GM19463 (cell line): ENCODE data around the gene NES.

Source experiments
- ATAC-seq: cut with Tn5 transposase; IDR thresholded peaks from one replicate; pipeline ENCODE4 v1.9.1; 2021; ENCODE audit warnings: mild to moderate bottlenecking, moderate library complexity; ENCODE audit not compliant: unreplicated experiment

Gene NES

DNA sequence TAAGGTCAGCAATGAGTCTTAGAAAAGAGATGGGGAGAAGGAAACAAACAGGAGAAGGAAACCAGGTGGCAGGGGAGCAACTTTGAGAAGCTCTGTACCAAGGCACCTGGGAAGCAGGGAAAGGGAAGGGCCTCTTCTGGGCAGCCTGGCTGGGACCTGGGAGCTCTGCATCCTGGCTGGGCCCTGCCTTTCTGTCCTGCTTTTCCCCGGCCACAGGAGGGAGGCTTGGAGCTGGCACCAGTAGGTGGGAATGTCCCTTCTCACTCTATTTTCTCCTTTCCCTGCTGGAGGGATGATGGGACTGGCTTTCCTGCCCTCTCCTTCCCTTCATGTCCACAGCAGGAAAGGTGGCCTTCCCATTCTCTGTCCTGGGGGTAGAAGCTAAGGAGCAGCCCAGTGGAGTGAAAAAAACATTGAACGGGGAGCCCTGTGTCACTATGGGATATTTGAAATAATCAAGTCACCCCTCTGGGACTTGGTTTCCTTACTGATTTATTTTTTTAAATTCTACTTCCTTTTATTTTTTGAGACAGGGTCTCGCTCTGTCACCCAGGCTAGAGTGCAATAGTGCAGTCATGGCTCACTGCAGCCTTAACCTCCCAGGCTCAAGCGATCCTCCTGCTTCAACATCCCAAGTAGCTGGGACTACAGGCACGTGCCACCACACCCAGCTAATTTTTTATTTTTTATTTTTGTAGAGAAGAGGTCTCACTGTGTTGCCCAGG, 5.1 kb upstream of the NES start:
- ATAC-seq: no peak

DNA sequence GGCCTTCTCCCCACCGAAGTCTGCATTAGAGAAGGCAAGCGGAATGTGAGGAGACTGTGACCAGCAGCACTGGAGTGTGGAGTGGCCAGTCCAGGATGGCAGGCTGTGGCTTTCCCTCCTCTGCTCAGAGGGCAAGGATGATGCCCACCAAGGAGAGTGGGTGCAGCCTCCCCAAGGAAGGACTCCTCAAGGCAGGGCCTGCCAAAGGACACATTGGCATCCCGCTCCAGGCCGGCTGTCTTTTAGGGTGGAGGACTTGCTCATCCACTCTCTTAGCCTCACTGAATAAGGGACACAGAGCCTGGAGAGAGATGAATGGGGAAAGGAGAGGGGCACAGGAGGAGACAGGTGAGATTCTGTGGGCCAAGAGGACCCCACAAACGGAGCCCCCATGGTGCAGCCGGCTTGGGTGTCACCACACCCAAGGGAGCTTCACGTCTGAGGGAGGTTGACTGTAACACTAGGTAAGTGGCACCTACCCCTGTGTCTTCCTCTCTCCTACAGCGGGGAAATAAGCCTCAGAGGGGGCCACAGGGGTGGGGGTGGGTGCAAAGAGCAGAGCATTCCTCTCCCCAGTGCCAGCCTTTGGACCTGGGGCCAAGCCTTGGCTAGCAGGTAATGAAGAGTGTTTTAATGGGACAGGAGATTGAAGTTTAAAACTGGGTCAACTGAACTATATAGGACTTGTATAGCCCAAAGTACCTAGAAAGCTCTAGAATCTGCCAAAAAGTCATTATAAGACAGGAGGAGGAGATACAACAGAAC, 4.2 kb upstream of the NES start:
- no peak for ATAC-seq

DNA sequence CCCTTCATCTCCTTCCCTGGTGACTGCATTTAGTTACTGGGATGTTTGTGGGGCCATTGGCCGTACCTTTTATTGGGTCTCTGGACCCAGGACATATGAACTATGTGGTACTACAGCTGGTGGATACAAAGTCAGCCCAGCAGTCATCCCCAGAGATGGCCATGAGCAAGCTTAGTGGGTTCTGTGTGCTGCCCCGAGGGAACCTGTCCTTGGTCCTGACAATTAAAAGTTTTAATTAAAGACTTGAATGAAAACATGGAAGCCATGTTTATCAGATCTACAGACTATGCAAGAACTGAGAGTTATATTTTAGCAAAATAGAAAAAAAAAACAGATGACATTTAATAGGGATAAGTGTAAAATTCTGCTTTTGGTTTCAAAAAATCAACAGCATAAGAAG, 2.8 kb upstream of the NES start:
- ATAC-seq: no peak

DNA sequence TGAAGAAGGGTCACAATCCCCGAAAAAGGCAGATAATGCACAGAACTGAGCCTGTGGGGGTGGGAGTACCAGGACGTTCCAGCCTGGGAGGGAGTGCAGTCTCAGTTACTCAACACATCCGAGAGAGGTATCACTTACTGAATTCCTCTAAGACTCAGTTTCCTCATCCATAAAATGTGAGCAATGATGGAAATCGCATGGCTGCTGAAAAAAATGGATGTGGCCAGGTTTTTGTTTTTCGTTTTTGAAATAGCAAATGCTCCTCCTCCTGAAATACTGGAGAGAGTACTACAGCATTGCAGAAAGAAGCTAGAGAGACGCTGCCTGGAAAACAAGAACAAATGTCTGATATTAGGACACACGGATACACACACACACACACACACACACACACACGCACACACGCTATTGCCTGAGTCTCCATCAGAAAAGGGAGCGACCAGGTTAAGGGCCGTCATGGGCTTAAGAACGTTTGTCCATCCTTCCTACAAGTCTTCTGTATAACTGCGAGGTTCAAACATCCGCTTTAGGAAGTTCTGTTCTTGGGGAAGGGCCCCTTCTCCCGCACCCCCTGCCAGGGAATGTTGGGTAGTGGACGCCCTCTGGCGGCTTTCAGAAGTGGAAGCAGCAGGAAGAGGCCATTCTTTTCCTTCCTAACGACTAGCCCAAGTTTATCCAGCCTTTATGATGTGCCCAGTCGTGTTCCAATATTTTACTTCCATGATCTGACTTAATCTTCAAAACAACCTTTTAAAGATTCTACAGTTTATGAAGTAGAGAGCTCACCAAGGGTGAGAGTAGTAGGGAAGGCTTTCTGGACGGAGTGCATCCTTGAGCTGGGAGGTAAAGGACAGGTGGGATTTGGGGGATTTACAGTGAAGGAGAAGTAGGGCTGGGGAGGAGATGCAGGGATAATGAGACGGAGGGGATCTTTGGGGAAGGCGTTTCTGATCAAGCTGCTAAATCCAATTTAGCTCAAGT, 699 bp upstream of the NES start:
- ATAC-seq: no peak

DNA sequence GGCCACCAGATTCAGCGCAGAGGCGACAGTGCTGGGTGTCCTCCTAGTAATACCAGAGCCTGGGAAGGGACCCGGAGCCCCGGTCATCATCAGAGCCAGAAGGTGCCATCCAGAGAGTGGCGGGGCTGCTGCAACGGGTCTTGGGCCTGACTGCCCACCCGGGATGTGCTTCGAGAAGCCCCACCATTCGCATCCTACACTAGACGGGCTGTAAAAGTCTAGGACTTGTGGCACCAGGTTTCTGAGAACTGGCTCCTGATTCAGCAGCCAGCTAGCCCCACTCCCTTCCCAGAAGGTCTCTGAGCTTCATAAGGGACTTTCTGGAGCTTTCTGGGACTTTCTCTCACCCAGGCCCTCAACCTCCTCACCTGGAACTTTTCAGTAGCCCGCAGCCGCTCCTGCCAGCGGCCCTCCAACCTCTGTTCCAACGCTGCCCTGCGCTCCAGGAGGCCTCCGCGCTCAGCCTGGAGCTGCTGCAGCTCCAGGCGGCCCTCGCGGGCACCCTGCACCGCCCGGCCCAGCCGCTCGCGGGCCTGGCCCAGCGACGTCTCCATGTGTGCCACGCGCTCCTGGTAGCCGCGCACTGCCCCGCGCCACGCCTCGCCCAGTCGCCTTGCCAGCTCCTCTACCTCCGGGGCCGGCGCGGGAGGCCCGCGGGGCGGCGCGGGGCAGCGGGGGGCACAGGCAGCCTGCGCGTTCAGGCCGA, 940 bp downstream of the NES start:
- no peak for ATAC-seq

DNA sequence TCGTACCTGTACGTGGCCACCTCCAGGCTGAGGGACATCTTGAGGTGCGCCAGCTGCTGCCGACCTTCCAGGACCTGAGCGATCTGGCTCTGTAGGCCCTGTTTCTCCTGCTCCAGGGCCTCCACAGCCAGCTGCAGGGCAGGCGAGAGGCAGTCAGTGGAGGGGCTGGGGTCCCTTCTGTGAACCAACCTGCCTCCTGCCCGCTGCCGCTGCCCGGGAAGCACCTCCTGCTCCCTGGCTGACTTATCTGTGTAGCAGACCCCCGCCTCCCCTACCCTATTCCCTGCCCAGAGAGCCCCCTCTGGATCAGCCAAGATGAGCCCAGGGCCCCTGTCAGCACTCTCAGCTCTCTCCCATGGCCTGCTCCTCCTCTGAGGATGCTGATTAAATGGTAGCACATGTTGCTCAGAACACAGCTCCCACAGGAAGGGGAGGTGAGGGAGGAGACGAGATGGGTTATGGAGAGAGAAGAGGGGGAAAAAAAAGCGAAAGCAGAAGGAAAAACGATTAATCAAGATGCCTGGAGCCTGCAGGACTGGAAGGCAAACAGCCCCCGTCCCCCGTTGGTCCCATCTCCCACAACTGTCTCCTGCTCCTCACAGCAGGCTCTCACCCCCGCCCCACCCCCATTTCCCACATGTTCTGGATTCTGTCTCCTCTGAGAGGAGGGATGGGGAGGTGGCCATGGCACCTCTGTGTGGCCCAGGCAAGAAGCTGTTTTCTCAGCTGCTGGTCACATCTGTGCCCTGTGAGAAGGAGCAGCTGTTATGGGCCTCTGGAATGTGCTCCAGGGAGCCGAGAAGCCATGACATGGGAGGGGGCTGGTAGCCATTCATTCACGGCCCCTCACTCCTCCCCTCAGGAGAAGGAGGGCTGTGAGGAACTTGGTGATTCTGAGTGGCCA, 1.7 kb downstream of the NES start:
- ATAC-seq: no peak

DNA sequence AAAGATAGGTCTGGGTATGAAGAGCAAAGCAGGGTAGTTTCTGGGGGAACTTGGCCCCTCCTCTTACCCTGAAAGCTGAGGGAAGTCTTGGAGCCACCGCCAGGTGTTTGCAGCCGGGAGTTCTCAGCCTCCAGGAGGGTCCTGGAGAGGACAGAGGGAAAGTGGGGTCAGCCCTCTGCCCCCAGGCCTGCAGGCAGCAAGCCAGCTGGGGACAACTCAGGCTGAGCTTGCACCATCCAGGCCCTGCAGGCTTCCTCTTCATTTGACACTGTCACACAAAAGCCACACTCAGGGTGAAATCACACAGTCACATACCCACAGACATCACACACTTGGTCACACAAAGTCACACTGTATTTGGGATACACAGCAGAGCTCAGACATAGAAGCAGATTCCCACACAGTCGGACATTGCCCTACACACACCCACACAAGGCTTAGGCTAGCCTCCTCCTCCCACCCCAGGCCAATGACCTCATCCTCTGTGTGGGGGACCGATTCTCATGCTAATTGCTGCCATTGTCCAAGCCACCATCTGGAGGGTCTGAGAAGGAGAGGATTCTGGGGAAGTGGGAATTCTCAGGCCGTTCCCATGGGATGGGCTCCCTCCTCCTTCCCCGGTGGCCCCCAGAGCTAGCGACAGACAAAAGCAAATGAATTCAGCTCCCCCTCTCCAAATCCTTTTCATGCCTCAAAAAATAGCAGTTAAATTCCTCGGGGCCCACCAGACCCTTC, 3.7 kb downstream of the NES start:
- no peak for ATAC-seq

DNA sequence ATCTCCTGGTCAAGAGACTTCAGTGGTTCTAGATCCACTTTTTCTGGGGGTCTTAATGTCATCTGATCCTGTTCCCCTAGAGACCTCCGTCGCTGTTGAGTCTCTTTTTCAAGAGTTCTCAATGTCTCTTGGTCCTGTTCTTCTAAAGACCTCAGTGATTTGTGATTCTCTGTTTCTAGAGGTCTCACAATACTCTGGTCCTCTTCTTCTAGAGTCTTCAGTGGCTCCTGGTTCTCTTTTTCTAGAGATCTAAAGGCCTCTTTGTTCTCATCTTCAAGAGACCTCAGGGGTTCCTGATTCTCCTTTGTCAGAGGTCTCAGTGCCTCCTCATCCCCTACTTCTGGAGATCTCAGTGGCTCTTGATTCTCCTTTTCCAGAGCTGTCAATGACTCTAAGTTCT, 5.4 kb downstream of the NES start:
- no peak for ATAC-seq

DNA sequence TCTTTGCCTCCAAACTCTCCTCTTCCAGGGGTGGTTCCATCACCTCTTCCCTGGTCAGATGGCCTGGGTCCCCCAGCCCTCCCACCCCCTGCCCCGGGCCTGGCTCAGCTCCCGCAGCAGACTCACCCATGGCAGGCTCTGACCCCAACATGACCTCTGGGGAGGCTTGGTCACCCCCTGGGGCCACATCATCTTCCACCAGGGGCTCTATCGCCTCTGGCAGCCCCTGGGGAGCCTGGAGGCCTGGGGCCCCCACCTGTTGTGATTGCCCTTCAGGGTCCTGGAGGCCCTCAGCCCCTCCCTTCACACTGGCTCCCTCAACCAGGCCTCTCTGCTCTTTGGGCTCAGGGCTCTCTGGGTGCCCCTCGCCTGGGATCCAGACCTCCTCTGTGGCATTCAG, 6.4 kb downstream of the NES start:
- no peak for ATAC-seq

DNA sequence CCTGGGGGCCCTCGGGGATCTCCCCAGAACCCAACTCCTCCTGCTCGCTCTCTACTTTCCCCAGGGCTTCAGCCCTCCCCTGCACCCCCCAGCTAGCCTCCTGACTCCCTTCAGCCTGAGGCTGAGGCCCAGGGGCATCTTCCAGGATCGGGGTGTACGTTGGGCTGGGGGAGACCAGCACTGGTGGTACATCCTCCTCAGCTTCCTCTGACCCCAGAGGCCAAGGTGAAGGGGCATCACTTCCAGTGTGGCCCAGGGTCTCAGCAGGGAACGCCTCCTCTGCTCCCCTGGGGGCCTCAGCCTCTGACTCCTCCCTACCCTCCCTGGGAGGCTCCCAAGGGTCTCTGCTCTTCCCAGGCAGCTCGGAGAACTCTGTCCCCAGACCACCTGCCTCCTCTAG, 6.8 kb downstream of the NES start:
- no peak for ATAC-seq

DNA sequence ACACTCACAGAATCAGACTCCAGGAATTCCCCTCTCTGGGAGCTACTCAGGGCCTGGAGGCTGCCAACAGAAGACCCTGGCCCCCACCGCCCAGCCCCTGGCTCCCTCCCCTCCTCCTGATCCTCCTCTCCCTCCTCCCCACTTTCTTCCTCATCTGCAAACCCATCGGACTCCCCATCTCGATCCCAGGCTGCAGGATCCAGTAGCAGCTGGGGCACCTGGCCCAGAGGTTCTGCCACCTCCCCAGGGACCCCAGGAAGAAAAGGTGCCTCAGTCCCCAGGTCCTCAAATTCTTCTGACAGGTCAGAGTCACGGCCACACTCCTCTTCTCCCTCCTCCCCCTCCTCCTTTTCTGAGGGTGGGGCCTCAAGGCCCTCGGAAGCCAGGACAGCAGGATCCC, 7.4 kb downstream of the NES start:
- no peak for ATAC-seq

DNA sequence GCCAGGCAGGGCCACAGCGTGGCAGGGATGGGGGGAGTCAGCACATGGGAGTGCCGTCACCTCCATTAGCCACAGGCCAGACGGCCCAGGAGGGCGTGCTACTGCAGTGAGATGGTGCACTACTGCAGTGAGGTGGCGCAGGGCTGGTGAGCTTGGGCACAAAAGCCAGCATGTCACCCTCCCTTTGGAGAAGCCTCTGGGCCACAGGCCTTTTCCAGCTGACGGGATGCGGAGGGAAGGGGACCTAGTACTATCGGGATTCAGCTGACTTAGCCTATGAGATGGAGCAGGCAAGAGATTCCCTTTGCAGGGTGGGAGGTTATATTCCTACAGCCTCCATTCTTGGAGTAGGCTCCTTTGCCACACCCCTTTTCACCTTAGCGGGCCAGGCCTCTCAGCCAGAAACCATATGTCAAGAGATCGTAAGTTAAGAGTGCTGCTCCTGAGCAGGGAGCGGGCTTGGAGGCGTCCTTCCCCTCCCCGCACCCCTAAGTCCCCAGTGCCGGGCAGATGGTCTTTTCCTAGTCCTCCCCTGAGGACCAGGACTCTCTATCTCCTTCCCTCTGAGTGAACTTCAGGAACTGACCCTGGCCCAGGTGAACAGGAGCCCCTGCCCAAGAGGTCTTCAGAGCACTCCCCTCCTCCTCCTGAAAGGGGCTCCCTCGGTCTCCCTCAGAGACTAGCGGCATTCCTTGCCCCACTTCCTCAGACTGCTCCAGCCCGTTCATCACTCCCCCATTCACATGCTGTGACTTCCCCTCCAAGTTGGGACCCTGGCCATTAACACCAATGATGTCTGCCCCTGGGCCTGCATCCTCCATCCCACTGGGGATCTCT, 8.2 kb downstream of the NES start:
- ATAC-seq: no peak

DNA sequence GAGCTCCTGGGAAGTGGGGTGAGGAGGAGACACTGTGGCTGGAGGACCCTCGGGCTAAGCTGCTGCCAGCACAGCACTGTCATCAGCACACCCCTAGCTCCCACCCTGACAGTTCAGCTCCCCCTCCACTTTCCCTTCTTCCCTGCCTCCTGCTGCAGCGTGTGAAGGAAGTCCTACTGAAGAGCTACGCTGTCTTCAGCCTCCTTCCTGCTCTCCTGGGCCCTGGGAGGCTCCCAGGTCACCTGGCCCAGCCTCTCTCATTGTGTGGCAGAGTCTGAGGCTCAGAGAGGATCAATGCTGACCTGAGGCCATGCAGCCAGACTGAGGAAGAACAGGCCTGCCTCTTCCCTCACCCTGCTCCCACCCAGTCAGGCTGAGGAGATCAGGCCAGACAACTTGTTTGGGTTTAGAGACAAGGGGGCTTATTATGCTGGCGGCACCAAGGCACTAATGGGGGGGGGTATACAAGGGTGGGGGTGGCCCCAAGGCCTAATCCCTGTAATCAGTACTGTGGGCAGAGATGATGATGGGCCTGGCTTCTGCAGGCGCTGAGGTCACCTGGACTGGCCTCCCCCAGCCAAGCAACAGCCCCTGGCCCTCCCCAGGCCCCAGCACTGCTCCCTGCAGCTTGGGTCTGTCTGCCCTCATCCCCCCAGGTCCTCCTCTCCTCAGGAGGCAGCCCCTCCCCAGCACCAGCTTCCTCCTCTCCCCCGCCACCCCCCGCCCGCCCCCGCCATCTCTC, 9.1 kb downstream of the NES start:
- no peak for ATAC-seq

DNA sequence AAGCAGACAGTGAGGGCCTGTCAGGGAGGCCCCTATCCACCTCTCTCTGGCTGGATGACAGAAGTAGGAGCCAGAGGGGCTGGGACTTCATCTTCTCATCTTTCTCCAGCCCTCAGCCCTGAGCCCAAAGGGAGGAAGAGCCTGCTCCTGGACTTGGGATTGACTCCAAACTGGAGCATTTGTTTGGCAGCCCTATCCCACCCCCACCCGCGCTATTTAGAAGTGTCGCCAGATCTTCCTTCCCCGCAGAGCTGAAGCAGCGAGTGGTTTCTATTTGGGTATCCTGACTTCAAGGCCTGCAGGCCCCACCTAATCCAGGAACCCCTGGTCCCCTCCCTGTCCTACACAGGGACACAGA, 9.6 kb downstream of the NES start:
- ATAC-seq: no peak

DNA sequence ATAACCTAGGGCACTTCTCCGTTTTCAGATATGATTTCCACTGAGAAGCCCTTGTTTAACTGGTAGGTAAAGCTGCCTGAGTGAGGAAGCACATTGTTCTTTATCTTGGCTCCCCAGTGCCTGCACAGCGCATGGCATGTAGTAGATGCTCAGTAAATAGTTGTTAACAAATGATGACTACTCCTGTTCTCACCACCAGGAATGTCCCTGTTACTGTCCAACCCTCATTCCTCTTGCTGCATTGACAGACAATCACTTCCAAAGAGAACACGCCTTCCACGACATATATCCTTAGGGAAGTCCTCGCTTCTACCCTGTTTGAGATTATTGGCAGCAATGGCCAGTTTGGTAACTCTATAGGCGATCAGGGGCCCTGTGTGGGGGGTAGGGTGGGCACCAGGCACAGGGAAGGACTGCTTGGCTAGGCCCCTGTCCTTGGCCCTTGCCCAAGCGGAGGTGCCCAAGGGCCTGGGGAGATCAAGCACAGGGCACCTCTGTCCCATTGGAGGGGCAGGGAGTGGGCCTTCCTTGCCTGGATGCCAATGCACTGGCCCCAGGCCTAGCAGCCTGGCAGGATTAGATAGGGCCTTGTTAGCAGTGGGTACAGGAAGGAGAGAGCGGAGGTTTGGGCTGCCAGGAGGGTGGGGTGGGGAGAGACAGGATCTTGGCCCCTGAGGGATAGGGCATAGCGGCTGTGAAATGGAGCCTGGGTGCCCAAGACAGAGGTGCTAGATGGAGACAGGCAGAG, 10.2 kb downstream of the NES start:
- no peak for ATAC-seq

DNA sequence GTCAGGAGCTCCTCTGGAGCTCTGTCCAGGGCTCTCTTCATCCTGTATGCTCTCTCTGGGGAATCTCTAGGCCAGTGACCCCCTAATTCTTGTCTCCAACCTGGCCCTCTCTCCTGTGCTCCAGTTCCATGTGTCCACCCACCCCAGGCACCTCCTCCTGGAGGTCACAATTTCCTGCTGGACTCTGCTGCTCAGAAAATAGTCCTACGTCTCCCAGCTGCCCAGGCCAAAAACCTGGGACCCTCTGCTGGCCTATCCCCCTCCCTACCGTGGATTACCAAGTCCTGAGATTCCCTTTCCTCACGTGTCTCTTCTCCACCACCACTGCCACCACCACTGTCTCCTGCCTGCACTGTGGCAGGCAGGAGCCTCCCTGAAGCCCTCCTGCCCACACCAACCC, 11.7 kb downstream of the NES start:
- ATAC-seq: no peak
